H1 (cell line): Measurements from ENCODE around the gene ICE1. TPM values are rescaled to one million over a fixed set of nuclear protein-coding genes. Genes with fewer than 3 reads are reported as not detected.

ENCODE experiments used
- CTCF ChIA-PET: fragments of 300-600 bp; sonication (Branson Sonifier 250); formaldehyde crosslinking; loops from one replicate; lab custom pipeline; 2021; ENCODE audit not compliant: partially characterized antibody; lab: Charles Lee
- POLR2A ChIA-PET: fragments of 300-600 bp; sonication (Branson Sonifier 250); formaldehyde crosslinking; loops from one replicate; lab custom pipeline; 2021; ENCODE audit warnings: inconsistent platforms; ENCODE audit not compliant: partially characterized antibody; lab: Charles Lee
- DNase-seq, 2 experiments: peaks; one replicate each; pipeline versions ENCODE4 v3.0.0 to v3.0.0-alpha.2; 2010 to 2022; ENCODE audit warnings: low spot score in 2 of 2, low read depth in 1 of 2, mixed read lengths in 1 of 2
- FAIRE-seq: peaks from 2 replicates; lab custom pipeline; 2011; peaks lifted over from hg19 to GRCh38; lab: Jason Lieb, UNC
- H2AFZ ChIP-seq: 2 replicates; pipeline ENCODE4 v1.8.1; 2012; ENCODE audit warnings: low read length, inconsistent platforms
- H2AK5ac ChIP-seq: 2 replicates; pipeline ENCODE4 v1.6.1; 2013; ENCODE audit warnings: low read depth, low read length
- H2BK120ac ChIP-seq: replicated peaks from 2 replicates; pipeline ENCODE3; 2013; ENCODE audit warnings: low read depth, low read length, inconsistent platforms
- H2BK12ac ChIP-seq: 2 replicates; pipeline ENCODE4 v1.6.1; 2013; ENCODE audit warnings: low read depth, low read length
- H2BK15ac ChIP-seq: 2 replicates; pipeline ENCODE4 v1.6.1; 2013; ENCODE audit warnings: low read length
- H2BK20ac ChIP-seq: 2 replicates; pipeline ENCODE4 v1.6.1; 2013; ENCODE audit warnings: low read length
- H2BK5ac ChIP-seq: 2 replicates; pipeline ENCODE4 v1.6.1; 2013; ENCODE audit warnings: low read depth, low read length
- H3K14ac ChIP-seq: 2 replicates; pipeline ENCODE4 v1.6.1; 2013; ENCODE audit warnings: inconsistent platforms; ENCODE audit not compliant: insufficient read length
- H3K18ac ChIP-seq: 2 replicates; pipeline ENCODE4 v1.6.1; 2013; ENCODE audit warnings: low read length; ENCODE audit errors: extremely low read depth
- H3K23ac ChIP-seq: 2 replicates; pipeline ENCODE4 v1.6.1; 2013; ENCODE audit warnings: inconsistent platforms; ENCODE audit not compliant: insufficient read length
- H3K23me2 ChIP-seq: 2 replicates; pipeline ENCODE4 v1.6.1; 2013; ENCODE audit warnings: low read depth, low read length
- H3K27ac ChIP-seq: 2 replicates; pipeline ENCODE4 v1.6.1; 2011; ENCODE audit warnings: low read depth, low read length, inconsistent platforms
- H3K27me3 ChIP-seq, 4 experiments: replicated peaks in 1 of 4; 1 replicate in 1 of 4; 2 replicates in 3 of 4; pipeline versions ENCODE4 v1.6.1 to v1.8.1; 2011 to 2013; ENCODE audit warnings: low read length in 3 of 4, mild to moderate bottlenecking in 3 of 4, inconsistent platforms in 2 of 4, mixed read lengths in 2 of 4, moderate library complexity in 1 of 4; ENCODE audit not compliant: control insufficient read depth in 3 of 4, insufficient read depth in 3 of 4; ENCODE audit errors: extremely low read depth in 1 of 4
- H3K36me3 ChIP-seq, 4 experiments: 2 replicates each; pipeline versions ENCODE4 v1.6.1 to v1.8.1; 2011 to 2013; ENCODE audit warnings: mild to moderate bottlenecking in 4 of 4, low read length in 3 of 4, moderate library complexity in 2 of 4, control low read depth in 1 of 4, inconsistent platforms in 1 of 4; ENCODE audit not compliant: insufficient read depth in 4 of 4, control insufficient read depth in 2 of 4
- H3K4ac ChIP-seq: replicated peaks from 2 replicates; pipeline ENCODE3; 2013; ENCODE audit warnings: low read length, low read depth, mixed read lengths, inconsistent platforms; ENCODE audit not compliant: insufficient read length
- H3K4me1 ChIP-seq, 4 experiments: replicated peaks in 1 of 4; 1 replicate in 1 of 4; 2 replicates in 3 of 4; pipeline versions ENCODE4 v1.6.1 to v1.8.1; 2011 to 2013; ENCODE audit warnings: low read length in 3 of 4, inconsistent platforms in 2 of 4, mixed read lengths in 1 of 4; ENCODE audit not compliant: insufficient read depth in 4 of 4, control insufficient read depth in 3 of 4
- H3K4me2 ChIP-seq, 2 experiments: 2 replicates each; pipeline versions ENCODE4 v1.6.1 to v1.8.1; 2011 to 2013; ENCODE audit warnings: low read depth in 2 of 2, low read length in 2 of 2, control low read depth in 1 of 2, inconsistent platforms in 1 of 2, mild to moderate bottlenecking in 1 of 2; ENCODE audit not compliant: insufficient read depth in 1 of 2
- H3K4me3 ChIP-seq, 4 experiments: fragments of 200-600, 300-600 bp in 1 of 4; sonication (generic), shearing (Covaris generic), sonication (Bioruptor Twin) in 1 of 4; 2 replicates each; pipeline versions ENCODE4 v1.5.1 to v1.8.1; 2011 to 2016; ENCODE audit warnings: low read length in 4 of 4, low read depth in 3 of 4, control low read depth in 2 of 4, inconsistent platforms in 2 of 4, mild to moderate bottlenecking in 2 of 4, mixed read lengths in 1 of 4, moderate library complexity in 1 of 4; ENCODE audit not compliant: insufficient read depth in 2 of 4; ENCODE audit errors: extremely low read depth in 1 of 4
- H3K56ac ChIP-seq: replicated peaks from 2 replicates; pipeline ENCODE3; 2013; ENCODE audit warnings: low read depth, mild to moderate bottlenecking, mixed read lengths, low read length, inconsistent platforms; ENCODE audit not compliant: insufficient read length
- H3K79me1 ChIP-seq: 2 replicates; pipeline ENCODE4 v1.6.1; 2013; ENCODE audit warnings: low read depth, low read length, control low read depth
- H3K79me2 ChIP-seq, 2 experiments: 2 replicates each; pipeline versions ENCODE4 v1.6.1 to v1.8.1; 2012 to 2013; ENCODE audit warnings: low read length in 2 of 2, mild to moderate bottlenecking in 2 of 2, inconsistent platforms in 1 of 2; ENCODE audit not compliant: insufficient read depth in 2 of 2, control insufficient read depth in 1 of 2
- H3K9ac ChIP-seq, 4 experiments: replicated peaks in 1 of 4; 1 replicate in 1 of 4; 2 replicates in 3 of 4; pipeline versions ENCODE4 v1.6.1 to v1.8.1; 2011 to 2013; ENCODE audit warnings: low read depth in 3 of 4, low read length in 3 of 4, control low read depth in 2 of 4, mild to moderate bottlenecking in 2 of 4, moderate library complexity in 2 of 4, inconsistent platforms in 1 of 4; ENCODE audit errors: extremely low read depth in 1 of 4
- H3K9me3 ChIP-seq, 2 experiments: 2 replicates each; pipeline versions ENCODE4 v1.6.1 to v1.8.1; 2012 to 2013; ENCODE audit warnings: mild to moderate bottlenecking in 2 of 2, moderate library complexity in 2 of 2, control low read depth in 1 of 2, inconsistent platforms in 1 of 2, low read depth in 1 of 2, low read length in 1 of 2, mixed read lengths in 1 of 2; ENCODE audit not compliant: insufficient read depth in 2 of 2
- H4K20me1 ChIP-seq, 2 experiments: replicated peaks in 1 of 2; 2 replicates each; pipeline versions ENCODE3 to v1.8.1; 2011 to 2013; ENCODE audit warnings: inconsistent platforms in 2 of 2, low read length in 2 of 2, mild to moderate bottlenecking in 1 of 2; ENCODE audit not compliant: insufficient read depth in 2 of 2, control insufficient read depth in 1 of 2
- H4K5ac ChIP-seq: 2 replicates; pipeline ENCODE4 v1.6.1; 2013; ENCODE audit warnings: low read length, low read depth, mixed read lengths, inconsistent platforms; ENCODE audit not compliant: insufficient read length
- H4K8ac ChIP-seq: 2 replicates; pipeline ENCODE4 v1.8.0; 2013; ENCODE audit warnings: mild to moderate bottlenecking, moderate library complexity, low read length, inconsistent platforms; ENCODE audit not compliant: insufficient read depth; ENCODE audit errors: extremely low read depth
- H4K91ac ChIP-seq: replicated peaks from 2 replicates; pipeline ENCODE3; 2013; ENCODE audit warnings: low read length, mixed read lengths, inconsistent platforms; ENCODE audit not compliant: insufficient read length
- EGR1 ChIP-seq: IDR thresholded peaks from 2 replicates; pipeline ENCODE4 v1.6.1; 2011; ENCODE audit warnings: low read depth, low read length, borderline replicate concordance
- GABPA ChIP-seq: IDR thresholded peaks from 2 replicates; pipeline ENCODE4 v1.6.1; 2011; ENCODE audit warnings: mild to moderate bottlenecking, low read length, moderate library complexity, borderline replicate concordance; ENCODE audit not compliant: insufficient read depth
- GTF2F1 ChIP-seq: IDR thresholded peaks from 2 replicates; pipeline ENCODE4 v1.6.1; 2012; ENCODE audit warnings: low read depth, low read length, improper control_type of control experiment, borderline replicate concordance
- KDM4A ChIP-seq: IDR thresholded peaks from one replicate; pipeline ENCODE4 v1.7.1; 2012; ENCODE audit warnings: low read depth, mild to moderate bottlenecking, moderate library complexity, low read length, inconsistent platforms; ENCODE audit not compliant: severe bottlenecking
- POLR2AphosphoS5 ChIP-seq: IDR thresholded peaks from 2 replicates; pipeline ENCODE4 v1.6.1; 2011; ENCODE audit warnings: low read depth, low read length
- SIRT6 ChIP-seq: IDR thresholded peaks from one replicate; pipeline ENCODE4 v1.7.1; 2012; ENCODE audit warnings: low read length, inconsistent platforms
- SP2 ChIP-seq: IDR thresholded peaks from 2 replicates; pipeline ENCODE4 v1.6.1; 2012; ENCODE audit warnings: mild to moderate bottlenecking, low read length, inconsistent platforms
- SP4 ChIP-seq: IDR thresholded peaks from 2 replicates; pipeline ENCODE4 v1.6.1; 2012; ENCODE audit warnings: low read length, inconsistent platforms
- TBP ChIP-seq: IDR thresholded peaks from 2 replicates; pipeline ENCODE4 v1.6.1; 2011; ENCODE audit warnings: low read depth, low read length, improper control_type of control experiment
- YY1 ChIP-seq: IDR thresholded peaks from 2 replicates; pipeline ENCODE4 v1.6.1; 2011; ENCODE audit warnings: low read depth, mild to moderate bottlenecking, low read length
- WGBS, 2 experiments: shearing (Covaris generic) in 1 of 2; methylation state at CpG; one replicate each; pipeline versions ENCODE4 v1.1.6 to v1.1.7; 2013 to 2015; ENCODE audit warnings: low lambda C conversion rate in 2 of 2, mixed read lengths in 2 of 2, inconsistent platforms in 1 of 2, low coverage in 1 of 2, missing lambda C conversion rate in 1 of 2; ENCODE audit not compliant: insufficient replicate concordance in 2 of 2, insufficient coverage in 1 of 2, insufficient read length in 1 of 2; ENCODE audit errors: extremely low coverage in 1 of 2, missing lambda C conversion rate in 1 of 2; 5-methylcytosine and 5-hydroxymethylcytosine counted together
- polyA plus RNA-seq, 7 experiments: library from polyadenylated mRNA; depleted of rRNA in 3 of 7; stranded (reverse) in 5 of 7; unstranded in 2 of 7; fragments of >200 nt in 5 of 7; fragments of 200-250 nt in 2 of 7; gene quantifications; 1 replicate in 5 of 7; 2 replicates in 1 of 7; 4 replicates in 1 of 7; pipeline versions ENCODE4 v1.2.1 to v1.2.3, GENCODE V29; 2011 to 2013; ENCODE audit warnings: missing spikeins in 2 of 7, mixed read lengths in 2 of 7
- total RNA-seq: library from RNA; stranded (reverse); fragmentation: NEBNext Ultra II Directional; extraction: Animal tissue kit (Norgen Biotek cat#: 25700); gene quantifications from 2 replicates; pipeline ENCODE4 v1.2.1, GENCODE V29; 2021

ICE1 gene
- total and polyA plus RNA-seq, 2 of the 8 experiments (the other 6 are each of a cell fraction or from before 2014, with no cell fraction given) = 11.8 to 53.9 TPM

DNA sequence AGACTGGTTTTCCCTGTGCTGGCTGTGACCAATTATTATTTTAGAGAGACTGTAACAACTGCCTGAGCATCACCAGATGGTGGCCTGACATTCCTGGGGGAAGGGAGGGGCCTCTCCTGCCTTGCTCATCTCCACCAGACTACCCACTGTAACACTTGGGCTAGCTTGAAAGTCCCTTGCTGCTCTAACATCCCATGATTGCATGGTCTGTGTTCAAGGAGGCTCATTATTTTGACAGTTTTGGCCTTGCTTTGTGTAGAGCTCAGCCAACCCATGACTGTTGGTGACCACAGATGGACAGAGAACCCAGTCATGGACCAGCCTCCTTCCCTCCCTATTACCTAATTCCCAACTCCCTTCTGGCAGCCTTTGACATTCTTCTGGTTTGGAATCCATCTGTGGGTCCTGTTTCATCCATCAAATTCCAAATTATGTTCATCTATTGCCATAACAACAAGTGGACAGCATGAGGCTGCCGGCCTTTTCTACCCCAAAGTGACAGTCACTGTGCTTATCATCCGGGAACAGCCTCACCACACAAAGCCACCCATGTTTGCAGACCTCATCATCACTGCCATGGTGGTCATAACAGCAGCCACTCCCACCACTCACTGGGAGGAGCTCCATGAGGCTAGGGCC, 49.0 kb upstream of the ICE1 start:
- H3K56ac ChIP-seq = no peak overlapping the region
- H2AK5ac ChIP-seq = no peak overlapping the region
- H4K91ac ChIP-seq = no peak overlapping the region
- ChIA-PET CTCF (interaction anchor here (1.4 kb wide), 1 partner anchor 81 kb away, joined by 3 read pairs; no protein-coding TSS in a partner anchor), POLR2A (no interaction called here)
- WGBS, 2 experiments = 95% methylated on average over 2 of the region's 2 CpGs; no CpG with 5 or more reads in 1 of the 2 experiments
- H3K27me3 ChIP-seq = no peaks in the 10 kb centered on the region
- no peak overlapping the region for H3K27ac ChIP-seq
- no peak overlapping the region for H3K4me2 ChIP-seq
- H3K79me2 ChIP-seq = no peaks in the 10 kb centered on the region
- no peak overlapping the region for H2AFZ ChIP-seq
- no peak overlapping the region for H4K5ac ChIP-seq
- H4K20me1 ChIP-seq = no peaks in the 10 kb centered on the region
- TF ChIP-seq EGR1 (no peak), YY1 (no peak), SIRT6 (no peak), GTF2F1 (no peak), SP2 (no peak), POLR2AphosphoS5 (no peak), SP4 (no peak), KDM4A (no peak), GABPA (no peak), TBP (no peak)
- no peaks in the 10 kb centered on the region for H3K36me3 ChIP-seq
- H3K4me3 ChIP-seq = no peak overlapping the region
- no peak overlapping the region for H3K23ac ChIP-seq
- H2BK20ac ChIP-seq = no peak overlapping the region
- H3K4ac ChIP-seq = no peak overlapping the region
- no peak overlapping the region for H2BK120ac ChIP-seq
- no peaks in the 10 kb centered on the region for H3K79me1 ChIP-seq
- H3K4me1 ChIP-seq = peaks cover 0 to 4% (median 2%) of the 10 kb centered on the region in 4 experiments; a peak in 3 of 7 replicates
- H3K9me3 ChIP-seq = peaks cover 0 to 10% of the 10 kb centered on the region in 2 experiments; a peak in 1 of 4 replicates
- no peak overlapping the region for H2BK12ac ChIP-seq
- H3K23me2 ChIP-seq = no peaks in the 10 kb centered on the region
- no peak for FAIRE-seq
- no peak overlapping the region for H3K14ac ChIP-seq
- H2BK5ac ChIP-seq = no peak overlapping the region
- H3K18ac ChIP-seq = no peak overlapping the region
- H3K9ac ChIP-seq = no peak overlapping the region
- no peak overlapping the region for H2BK15ac ChIP-seq
- no peak for DNase-seq
- no peak overlapping the region for H4K8ac ChIP-seq
